GM12891 (cell line): ENCODE data around the gene BHLHA9.
"Not testable (repeated sequence)": the region's sequence is repeated elsewhere in the genome, so short reads cannot be mapped to it uniquely, and the experiment has no call there.

Experiments
- DNase-seq: peaks from one replicate; pipeline ENCODE4 v3.0.0; 2011; ENCODE audit warnings: low spot score; ENCODE audit not compliant: insufficient read length
- FAIRE-seq: peaks from 2 replicates; lab custom pipeline; 2011; peaks lifted over from hg19 to GRCh38; lab: Jason Lieb, UNC
- PAX5 ChIP-seq: IDR thresholded peaks from 2 replicates; pipeline ENCODE4 v1.6.1; 2011; ENCODE audit warnings: low read length, moderate library complexity, mild to moderate bottlenecking; ENCODE audit not compliant: insufficient read depth, severe bottlenecking
- POLR2A ChIP-seq: IDR thresholded peaks from 2 replicates; pipeline ENCODE4 v1.6.1; 2011; ENCODE audit warnings: low read depth, low read length, control low read depth
- POLR2AphosphoS5 ChIP-seq: IDR thresholded peaks from 2 replicates; pipeline ENCODE4 v1.6.1; 2011; ENCODE audit warnings: low read depth, low read length, control low read depth
- POU2F2 ChIP-seq: IDR thresholded peaks from 2 replicates; pipeline ENCODE4 v1.6.1; 2011; ENCODE audit warnings: low read depth, mild to moderate bottlenecking, control low read depth, low read length, moderate library complexity
- SPI1 ChIP-seq: IDR thresholded peaks from 2 replicates; pipeline ENCODE4 v1.6.1; 2011; ENCODE audit warnings: low read depth, low read length, control low read depth
- TAF1 ChIP-seq: IDR thresholded peaks from 2 replicates; pipeline ENCODE4 v1.6.1; 2011; ENCODE audit warnings: low read depth, low read length, control low read depth

Gene BHLHA9

DNA sequence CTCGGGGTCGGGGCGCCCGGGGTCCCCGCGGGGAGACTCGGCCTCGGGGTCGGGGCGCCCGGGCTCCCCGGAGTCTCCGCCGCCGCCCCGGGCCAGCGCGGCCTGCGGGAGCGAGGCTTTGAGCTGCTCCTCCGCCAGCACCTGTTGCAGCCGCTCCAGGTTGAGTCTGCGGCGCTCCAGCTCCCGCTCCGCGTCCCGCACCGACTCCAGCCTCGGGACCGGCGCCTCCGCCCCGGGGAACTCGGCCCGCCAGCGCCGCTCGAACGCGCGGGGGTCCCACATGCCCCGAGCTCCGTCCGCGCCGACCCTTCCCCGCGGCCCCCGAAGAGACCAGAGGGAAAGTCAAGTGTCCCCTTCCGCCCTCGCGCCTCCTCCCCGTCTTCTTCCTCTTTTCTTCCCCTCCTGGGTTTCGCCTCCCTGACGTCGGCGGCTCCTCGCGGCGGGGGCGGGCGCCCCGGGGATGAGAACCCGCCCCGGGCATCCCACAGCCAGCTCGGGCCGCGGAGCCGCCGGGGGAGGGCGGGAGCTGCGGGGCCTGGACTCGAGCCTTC is 40.8 kb upstream of the BHLHA9 start:
- FAIRE-seq (peak; percentile 94), DNase-seq (peak; percentile 96)
- TF ChIP-seq POLR2A (peak; percentile 61), POLR2AphosphoS5 (no peak), TAF1 (no peak), PAX5 (no peak), SPI1 (peak; percentile 74), POU2F2 (no peak)

- FAIRE-seq = peak; percentile 58
- DNase-seq = no peak
- no peak for TF ChIP-seq POLR2AphosphoS5
- no peak for TF ChIP-seq SPI1
- TF ChIP-seq TAF1 = no peak
- TF ChIP-seq PAX5 = no peak
- no peak for TF ChIP-seq POLR2A
- no peak for TF ChIP-seq POU2F2
Measured at GRCh38 chr17:1229900-1230501, 40.2 kb upstream of the BHLHA9 start.

DNA sequence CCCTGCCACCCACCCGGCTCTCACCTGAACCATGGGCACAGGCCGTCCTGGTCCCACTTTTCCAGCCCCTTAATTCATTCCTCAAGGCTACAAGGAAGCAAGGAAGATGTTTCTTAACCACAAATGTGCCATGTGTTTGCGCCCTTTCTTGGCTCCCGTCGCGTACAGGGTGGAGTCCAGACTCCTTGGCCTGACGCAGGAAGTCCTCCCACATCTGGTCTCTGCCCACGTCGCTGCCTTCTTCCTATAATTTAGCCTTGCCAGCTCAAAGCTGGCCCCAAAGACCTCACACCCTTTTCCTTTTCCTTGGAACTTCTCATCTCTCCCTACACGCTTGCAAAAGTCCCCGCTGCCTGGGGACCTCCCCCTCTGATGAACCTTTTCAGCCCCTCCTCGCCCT is 38.8 kb upstream of the BHLHA9 start:
- no peak for TF ChIP-seq SPI1
- no peak for TF ChIP-seq POU2F2
- TF ChIP-seq TAF1 = no peak
- no peak for TF ChIP-seq POLR2AphosphoS5
- TF ChIP-seq POLR2A = no peak
- no peak for TF ChIP-seq PAX5
- no peak for DNase-seq
- FAIRE-seq = no peak

- no peak for TF ChIP-seq POU2F2
- TF ChIP-seq POLR2AphosphoS5 = no peak
- no peak for TF ChIP-seq SPI1
- no peak for TF ChIP-seq PAX5
- no peak for TF ChIP-seq TAF1
- no peak for TF ChIP-seq POLR2A
- FAIRE-seq (no peak), DNase-seq (no peak)
Measured at GRCh38 chr17:1232331-1232730, 37.9 kb upstream of the BHLHA9 start.

GRCh38 chr17:1232786-1233185 is 37.5 kb upstream of the BHLHA9 start:
- no peak for FAIRE-seq
- no peak for DNase-seq
- no peak for TF ChIP-seq POLR2AphosphoS5
- no peak for TF ChIP-seq SPI1
- TF ChIP-seq POLR2A = no peak
- no peak for TF ChIP-seq PAX5
- TF ChIP-seq TAF1 = no peak
- TF ChIP-seq POU2F2 = no peak

- FAIRE-seq (no peak), DNase-seq (no peak)
- no peak for TF ChIP-seq POU2F2
- no peak for TF ChIP-seq TAF1
- no peak for TF ChIP-seq PAX5
- TF ChIP-seq POLR2A = no peak
- no peak for TF ChIP-seq SPI1
- TF ChIP-seq POLR2AphosphoS5 = no peak
Measured at GRCh38 chr17:1234455-1234854, 35.8 kb upstream of the BHLHA9 start.

GRCh38 chr17:1237471-1237870 is 32.8 kb upstream of the BHLHA9 start:
- TF ChIP-seq POU2F2 (no peak), POLR2AphosphoS5 (no peak), PAX5 (no peak), SPI1 (no peak), TAF1 (no peak), POLR2A (no peak)
- no peak for FAIRE-seq
- DNase-seq = no peak

DNA sequence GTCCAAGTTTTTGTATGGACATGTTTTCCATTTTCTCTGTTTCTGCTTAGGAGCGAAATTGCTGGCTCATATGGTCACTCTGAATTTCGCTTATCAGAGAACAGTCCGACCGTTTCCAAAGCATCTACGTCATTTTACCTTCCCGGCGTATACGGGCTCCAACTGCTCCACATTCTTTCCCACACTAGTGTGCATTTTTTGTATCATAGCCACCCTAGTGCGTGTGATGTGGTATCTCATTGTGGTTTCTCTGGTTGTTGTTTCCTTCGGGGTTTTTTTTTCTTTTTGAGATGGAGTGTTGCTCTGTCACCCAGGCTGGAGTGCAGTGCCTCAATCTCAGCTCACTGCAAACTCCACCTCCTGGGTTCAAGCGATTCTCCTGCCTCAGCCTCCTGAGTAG is 31.0 kb upstream of the BHLHA9 start:
- TF ChIP-seq POLR2AphosphoS5 (no peak), PAX5 (no peak), POU2F2 (no peak), POLR2A (no peak), TAF1 (no peak), SPI1 (no peak)
- FAIRE-seq = no peak
- no peak for DNase-seq

- FAIRE-seq, DNase-seq: not testable (repeated sequence)
Measured at GRCh38 chr17:1240426-1240825, 29.8 kb upstream of the BHLHA9 start.

DNA sequence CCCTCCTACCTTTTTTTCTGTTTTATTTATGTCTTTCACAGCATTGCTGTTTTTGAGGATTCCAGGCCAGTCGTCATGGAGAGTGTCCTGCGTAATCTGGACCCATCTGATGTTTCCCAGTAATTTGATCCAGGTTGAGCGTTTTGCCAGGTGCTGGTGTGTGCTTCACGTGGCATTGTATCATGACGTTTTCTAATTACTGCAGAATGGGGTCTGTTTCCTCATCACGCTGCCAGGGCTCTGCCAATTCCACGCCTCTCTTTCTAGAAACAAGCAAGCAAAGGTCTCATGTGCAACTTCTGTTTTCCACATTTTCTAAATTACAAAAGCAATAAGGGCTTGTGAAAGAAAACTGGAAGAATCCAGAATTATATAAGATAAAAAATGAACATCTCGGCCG is 28.3 kb upstream of the BHLHA9 start:
- no peak for FAIRE-seq
- no peak for DNase-seq
- TF ChIP-seq POU2F2 (no peak), POLR2A (no peak), SPI1 (no peak), TAF1 (no peak), POLR2AphosphoS5 (no peak), PAX5 (no peak)
